Measurements from ENCODE around the gene EME2.

The EME2 gene

GRCh38 chr16:1817276-1817589 lies 44.6 kb downstream of the EME2 start:
- TF ChIP-seq NFIC (IDR thresholded peaks at IDR 0.05) (no peak), USF1 (IDR thresholded peaks at IDR 0.05) (no peak), YY1 (IDR thresholded peaks at IDR 0.05; ENCODE audit: low read depth) (no peak), TAF1 (IDR thresholded peaks at IDR 0.05; ENCODE audit: low read depth) (no peak)

GRCh38 chr16:1817716-1818115 lies 45.1 kb downstream of the EME2 start:
- TF ChIP-seq MAX (IDR thresholded peaks at IDR 0.05), result no peak
- no peak for TF ChIP-seq NFIC (IDR thresholded peaks at IDR 0.05)
- no peak for TF ChIP-seq USF1 (IDR thresholded peaks at IDR 0.05)
- no peak for TF ChIP-seq TAF1 (IDR thresholded peaks at IDR 0.05; ENCODE audit: low read depth)
- no peak for TF ChIP-seq FOXM1 (IDR thresholded peaks at IDR 0.05; ENCODE audit: borderline replicate concordance, low read depth)
- no peak for TF ChIP-seq TCF12 (IDR thresholded peaks at IDR 0.05; ENCODE audit: low read depth)
- no peak for TF ChIP-seq YY1 (IDR thresholded peaks at IDR 0.05; ENCODE audit: low read depth)
- no peak for TF ChIP-seq CEBPB (IDR thresholded peaks at IDR 0.05)
- no peak for TF ChIP-seq TEAD4 (IDR thresholded peaks at IDR 0.05)
- TF ChIP-seq RAD21 (IDR thresholded peaks at IDR 0.05; ENCODE audit: low read depth), result no peak
- TF ChIP-seq ZBTB7A (IDR thresholded peaks at IDR 0.05; ENCODE audit: low read depth), result no peak
- TF ChIP-seq REST (IDR thresholded peaks at IDR 0.05; ENCODE audit: low read depth), result no peak

- TF ChIP-seq CEBPB (IDR thresholded peaks at IDR 0.05), result no peak
- TF ChIP-seq RAD21 (IDR thresholded peaks at IDR 0.05; ENCODE audit: low read depth), result no peak
- TF ChIP-seq USF1 (IDR thresholded peaks at IDR 0.05), result no peak
- no peak for TF ChIP-seq YY1 (IDR thresholded peaks at IDR 0.05; ENCODE audit: low read depth)
- no peak for TF ChIP-seq ZBTB7A (IDR thresholded peaks at IDR 0.05; ENCODE audit: low read depth)
- TF ChIP-seq CREB1 (IDR thresholded peaks at IDR 0.05; ENCODE audit: low read depth), result no peak
These were observed 45.7 kb downstream of the EME2 start for GRCh38 chr16:1818204-1818872.

- TF ChIP-seq RAD21 (IDR thresholded peaks at IDR 0.05; ENCODE audit: low read depth) (no peak), TAF1 (IDR thresholded peaks at IDR 0.05; ENCODE audit: low read depth) (no peak), ZBTB7A (IDR thresholded peaks at IDR 0.05; ENCODE audit: low read depth) (no peak), CREB1 (IDR thresholded peaks at IDR 0.05; ENCODE audit: low read depth) (no peak), FOXM1 (IDR thresholded peaks at IDR 0.05; ENCODE audit: borderline replicate concordance, low read depth) (no peak), NFIC (IDR thresholded peaks at IDR 0.05) (no peak), EP300 (IDR thresholded peaks at IDR 0.05; ENCODE audit: borderline replicate concordance) (no peak)
These were observed 46.4 kb downstream of the EME2 start for GRCh38 chr16:1818873-1819525.

GRCh38 chr16:1819611-1820010 lies 47.0 kb downstream of the EME2 start:
- TF ChIP-seq TEAD4 (IDR thresholded peaks at IDR 0.05), result no peak
- no peak for TF ChIP-seq FOXM1 (IDR thresholded peaks at IDR 0.05; ENCODE audit: borderline replicate concordance, low read depth)
- TF ChIP-seq EGR1 (IDR thresholded peaks at IDR 0.05), result no peak
- TF ChIP-seq TAF1 (IDR thresholded peaks at IDR 0.05; ENCODE audit: low read depth), result no peak
- TF ChIP-seq TCF12 (IDR thresholded peaks at IDR 0.05; ENCODE audit: low read depth), result no peak
- no peak for TF ChIP-seq USF1 (IDR thresholded peaks at IDR 0.05)
- no peak for TF ChIP-seq MAX (IDR thresholded peaks at IDR 0.05)
- TF ChIP-seq EP300 (IDR thresholded peaks at IDR 0.05; ENCODE audit: borderline replicate concordance), result no peak
- no peak for TF ChIP-seq REST (IDR thresholded peaks at IDR 0.05; ENCODE audit: low read depth)
- TF ChIP-seq CREB1 (IDR thresholded peaks at IDR 0.05; ENCODE audit: low read depth), result no peak

Measured in Ishikawa (cell line).